Activated CD4-positive, alpha-beta T cell treated with anti-CD3 and anti-CD28 coated beads for 36 hours (primary cell): ENCODE results near the gene AFF2. TPM values are rescaled to one million over a fixed set of nuclear protein-coding genes. Genes with fewer than 3 reads are reported as not detected.

Experiments used
- ATAC-seq: fragments of 200-7000 bp; cut with Tn5 transposase; one replicate; pipeline ENCODE4 v1.10.0; 2021; ENCODE audit warnings: mild to moderate bottlenecking, moderate library complexity
- CTCF ChIA-PET: fragments of 350-600 bp; sonication (Branson Sonifier 250); formaldehyde crosslinking; loops from one replicate; lab custom pipeline; 2021; ENCODE audit warnings: antibody characterized with exemption; lab: Charles Lee
- POLR2A ChIA-PET: fragments of 350-600 bp; sonication (Branson Sonifier 250); formaldehyde crosslinking; loops from one replicate; lab custom pipeline; 2021; ENCODE audit warnings: antibody characterized with exemption, inconsistent platforms; lab: Charles Lee
- DNase-seq: peaks from one replicate; pipeline ENCODE4 v3.0.0-alpha.2; 2020
- H3K27ac Mint-ChIP-seq: one replicate; pipeline ENCODE4 v1.8.0; 2021; ENCODE audit warnings: mixed read lengths
- H3K27me3 Mint-ChIP-seq: one replicate; pipeline ENCODE4 v1.8.0; 2021; ENCODE audit warnings: mixed read lengths
- H3K36me3 Mint-ChIP-seq: one replicate; pipeline ENCODE4 v1.8.0; 2021; ENCODE audit warnings: low read depth, mixed read lengths
- H3K4me1 Mint-ChIP-seq: one replicate; pipeline ENCODE4 v1.8.0; 2021; ENCODE audit warnings: mixed read lengths
- H3K4me3 Mint-ChIP-seq: one replicate; pipeline ENCODE4 v1.8.0; 2021; ENCODE audit warnings: mild to moderate bottlenecking, moderate library complexity, mixed read lengths
- H3K9me3 Mint-ChIP-seq: one replicate; pipeline ENCODE4 v1.8.0; 2021; ENCODE audit warnings: low read depth, mixed read lengths
- intact Hi-C, 2 experiments: fragments of 100-400 bp; cut with DNase I in 1 of 2; cut with micrococcal nuclease in 1 of 2; formaldehyde crosslinking; loops; one replicate each; pipeline versions ENCODE4 v1.14.2 to v1.15.1; 2022 to 2024; cut with DNase I, micrococcal nuclease
- total RNA-seq, 2 experiments: library from RNA; stranded (reverse); gene quantifications; one replicate each; pipeline ENCODE4 v1.2.3, GENCODE V29; 2021

Gene AFF2
- total RNA-seq, 2 experiments from 2014 or later: 1.3 to 2.2 TPM

GRCh38 chrX:149032449-149032848 lies 532.0 kb downstream of the AFF2 start:
- no peaks in the 10 kb centered on the region for H3K27me3 Mint-ChIP-seq
- no peak for ATAC-seq
- no peak for DNase-seq
- H3K4me3 Mint-ChIP-seq: no peak overlapping the region
- no peaks in the 10 kb centered on the region for H3K4me1 Mint-ChIP-seq
- no peak overlapping the region for H3K27ac Mint-ChIP-seq
- no peaks in the 10 kb centered on the region for H3K36me3 Mint-ChIP-seq
- no peaks in the 10 kb centered on the region for H3K9me3 Mint-ChIP-seq
- POLR2A ChIA-PET: no interaction called here
- intact Hi-C loops: no loop called here
- CTCF ChIA-PET: no interaction called here

- H3K4me1 Mint-ChIP-seq: no peaks in the 10 kb centered on the region
- CTCF ChIA-PET: no interaction called here
- POLR2A ChIA-PET: no interaction called here
- H3K9me3 Mint-ChIP-seq: no peaks in the 10 kb centered on the region
- no peaks in the 10 kb centered on the region for H3K36me3 Mint-ChIP-seq
- no peak for ATAC-seq
- no peaks in the 10 kb centered on the region for H3K27me3 Mint-ChIP-seq
- H3K4me3 Mint-ChIP-seq: no peak overlapping the region
- DNase-seq: no peak
- H3K27ac Mint-ChIP-seq: no peak overlapping the region
- intact Hi-C loops: no loop called here
Measured at GRCh38 chrX:149036086-149036485, 535.7 kb downstream of the AFF2 start.

GRCh38 chrX:149037281-149037870 lies 537.0 kb downstream of the AFF2 start:
- ChIA-PET POLR2A (no interaction called here), CTCF (no interaction called here)
- no peak overlapping the region for H3K4me3 Mint-ChIP-seq
- no peaks in the 10 kb centered on the region for H3K36me3 Mint-ChIP-seq
- no peaks in the 10 kb centered on the region for H3K27me3 Mint-ChIP-seq
- no peak for ATAC-seq
- H3K4me1 Mint-ChIP-seq: no peaks in the 10 kb centered on the region
- no peak for DNase-seq
- no peaks in the 10 kb centered on the region for H3K9me3 Mint-ChIP-seq
- intact Hi-C loops: no loop called here
- H3K27ac Mint-ChIP-seq: no peak overlapping the region

- ATAC-seq: no peak
Measured at GRCh38 chrX:149039057-149039456, 538.6 kb downstream of the AFF2 start.

GRCh38 chrX:149040873-149041535 lies 540.6 kb downstream of the AFF2 start:
- ATAC-seq (no peak), DNase-seq (no peak)
- Mint-ChIP-seq H3K27me3 (no peaks in the 10 kb centered on the region), H3K9me3 (no peaks in the 10 kb centered on the region), H3K36me3 (no peaks in the 10 kb centered on the region), H3K4me3 (no peak overlapping the region), H3K27ac (no peak overlapping the region), H3K4me1 (no peaks in the 10 kb centered on the region)
- ChIA-PET CTCF (no interaction called here), POLR2A (no interaction called here)
- intact Hi-C loops: no loop called here

More at GRCh38 chrX:149039057-149039456, 538.6 kb downstream of the AFF2 start:
- H3K36me3 Mint-ChIP-seq: no peaks in the 10 kb centered on the region
- H3K27ac Mint-ChIP-seq: no peak overlapping the region
- no peaks in the 10 kb centered on the region for H3K4me1 Mint-ChIP-seq
- ChIA-PET CTCF (no interaction called here), POLR2A (no interaction called here)
- H3K4me3 Mint-ChIP-seq: no peak overlapping the region
- no peaks in the 10 kb centered on the region for H3K27me3 Mint-ChIP-seq
- no peak for DNase-seq
- H3K9me3 Mint-ChIP-seq: no peaks in the 10 kb centered on the region
- intact Hi-C loops: no loop called here

- no peak for DNase-seq
- Mint-ChIP-seq H3K27ac (no peak overlapping the region), H3K4me3 (no peak overlapping the region), H3K36me3 (no peaks in the 10 kb centered on the region), H3K9me3 (no peaks in the 10 kb centered on the region), H3K27me3 (no peaks in the 10 kb centered on the region), H3K4me1 (no peaks in the 10 kb centered on the region)
- intact Hi-C loops: no loop called here
- ChIA-PET CTCF (no interaction called here), POLR2A (no interaction called here)
- ATAC-seq: no peak
Measured at GRCh38 chrX:149043401-149043800, 543.0 kb downstream of the AFF2 start.

GRCh38 chrX:149044471-149044870 lies 544.1 kb downstream of the AFF2 start:
- intact Hi-C loops: no loop called here
- POLR2A ChIA-PET: no interaction called here
- no peaks in the 10 kb centered on the region for H3K4me1 Mint-ChIP-seq
- DNase-seq: no peak
- H3K27me3 Mint-ChIP-seq: no peaks in the 10 kb centered on the region
- no peaks in the 10 kb centered on the region for H3K9me3 Mint-ChIP-seq
- no peaks in the 10 kb centered on the region for H3K36me3 Mint-ChIP-seq
- H3K27ac Mint-ChIP-seq: no peak overlapping the region
- no peak overlapping the region for H3K4me3 Mint-ChIP-seq
- ATAC-seq: no peak
- CTCF ChIA-PET: no interaction called here

GRCh38 chrX:149045645-149046210 lies 545.3 kb downstream of the AFF2 start:
- ChIA-PET CTCF (no interaction called here), POLR2A (no interaction called here)
- no peak for ATAC-seq
- Mint-ChIP-seq H3K4me1 (no peaks in the 10 kb centered on the region), H3K4me3 (no peak overlapping the region), H3K27me3 (no peaks in the 10 kb centered on the region), H3K27ac (no peak overlapping the region), H3K9me3 (no peaks in the 10 kb centered on the region), H3K36me3 (no peaks in the 10 kb centered on the region)
- DNase-seq: no peak
- intact Hi-C loops: no loop called here
